Erythroblast (primary cell): ENCODE measurements around the gene NDOR1.

ENCODE experiments used
- GATA1 ChIP-seq: IDR thresholded peaks from 2 replicates; pipeline ENCODE4 v1.6.1; 2011; ENCODE audit warnings: low read depth, mild to moderate bottlenecking, control low read depth, low read length, moderate library complexity
- POLR2A ChIP-seq: IDR thresholded peaks from 2 replicates; pipeline ENCODE4 v1.6.1; 2011; ENCODE audit warnings: mild to moderate bottlenecking, low read length

DNA sequence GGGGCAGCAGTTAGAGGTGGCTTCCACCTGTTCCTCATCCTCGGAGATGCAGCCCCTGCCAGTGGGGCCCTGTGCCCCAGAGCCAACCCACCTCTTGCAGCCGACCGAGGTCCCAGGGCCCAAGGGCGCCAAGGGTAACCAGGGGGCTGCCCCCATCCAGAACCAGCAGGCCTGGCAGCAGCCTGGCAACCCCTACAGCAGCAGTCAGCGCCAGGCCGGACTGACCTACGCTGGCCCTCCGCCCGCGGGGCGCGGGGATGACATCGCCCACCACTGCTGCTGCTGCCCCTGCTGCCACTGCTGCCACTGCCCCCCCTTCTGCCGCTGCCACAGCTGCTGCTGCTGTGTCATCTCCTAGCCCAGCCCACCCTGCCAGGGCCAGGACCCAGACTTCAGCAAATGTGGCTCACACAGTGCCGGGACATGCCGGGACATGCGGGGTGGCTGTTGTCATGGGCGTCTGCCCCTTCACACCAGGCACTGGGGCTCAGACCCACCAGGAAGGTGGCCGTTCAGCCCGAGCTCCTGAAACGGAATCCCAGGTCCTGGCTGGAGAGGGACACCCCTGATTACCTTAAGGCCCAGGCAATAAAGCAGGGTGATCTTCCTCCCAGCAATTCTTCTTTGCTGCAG is 20.3 kb downstream of the NDOR1 start:
- TF ChIP-seq POLR2A (no peak), GATA1 (no peak)
